ENCODE measurements around the gene DUS2.
"Not testable (repeated sequence)": the region's sequence is repeated elsewhere in the genome, so short reads cannot be mapped to it uniquely, and the experiment has no call there.

Gene DUS2

GRCh38 chr16:67999985-68000384, 23.1 kb upstream of the DUS2 start:
- Histone ChIP-seq H3K9me3 (ENCODE audit: insufficient read depth, low read depth, low read length) (no peaks in the 10 kb centered on the region), H3K4me1 (ENCODE audit: insufficient read depth, low read length) (no peaks in the 10 kb centered on the region), H3K9ac (ENCODE audit: low read depth, low read length) (no peak overlapping the region), H3K36me3 (ENCODE audit: insufficient read depth, low read length) (no peaks in the 10 kb centered on the region), H3K27ac (ENCODE audit: low read depth, low read length) (no peak overlapping the region), H3K27me3 (ENCODE audit: insufficient read depth, low read length) (no peaks in the 10 kb centered on the region), H3K4me3 (ENCODE audit: low read length) (no peak overlapping the region)
- 94% methylated on average over 2 of the region's 2 CpGs for WGBS

DNA sequence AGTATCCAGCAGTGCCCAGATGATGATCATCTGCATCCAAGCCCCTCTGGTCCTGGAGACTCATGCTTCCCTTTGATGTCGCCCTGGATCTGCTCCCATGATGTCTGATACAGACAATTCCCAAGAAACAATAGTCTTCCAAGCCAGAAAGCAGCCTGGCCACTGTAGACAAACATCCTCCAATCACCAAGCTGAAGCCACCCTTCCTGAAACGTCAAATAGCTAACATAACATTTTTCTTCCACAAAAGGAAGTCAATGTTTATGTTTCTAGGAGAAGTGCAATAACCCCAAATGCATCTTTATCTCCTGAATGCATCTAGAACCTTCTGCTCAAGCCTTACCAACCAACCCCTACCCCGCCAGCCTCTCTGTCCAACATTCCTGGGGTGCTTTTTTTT, 22.6 kb upstream of the DUS2 start:
- H3K27ac ChIP-seq (ENCODE audit: low read depth, low read length) = no peak overlapping the region

DNA sequence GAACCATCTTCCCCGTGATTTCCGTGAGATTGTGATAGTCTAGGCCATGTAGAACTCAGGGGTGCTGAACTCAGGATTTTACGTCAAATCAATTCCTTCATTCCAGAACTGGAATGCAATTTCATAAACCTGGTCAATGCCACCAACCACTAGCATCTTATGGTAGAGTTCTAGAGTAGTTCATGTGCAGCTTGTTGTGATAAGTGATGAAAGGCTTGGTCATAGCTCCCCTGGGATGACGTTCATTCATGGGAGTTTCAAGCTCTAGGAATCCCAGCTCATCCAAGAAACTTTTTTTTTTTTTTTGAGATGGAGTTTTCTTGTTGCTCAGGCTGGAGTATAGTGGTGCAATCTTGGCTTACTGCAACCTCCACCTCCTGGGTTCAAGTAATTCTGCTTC, 20.1 kb upstream of the DUS2 start:
- 92% methylated on average over 4 of the region's 4 CpGs for WGBS
- no peaks in the 10 kb centered on the region for H3K36me3 ChIP-seq (ENCODE audit: insufficient read depth, low read length)
- H3K9me3 ChIP-seq (ENCODE audit: insufficient read depth, low read depth, low read length) = no peaks in the 10 kb centered on the region
- H3K4me1 ChIP-seq (ENCODE audit: insufficient read depth, low read length) = no peaks in the 10 kb centered on the region
- no peaks in the 10 kb centered on the region for H3K27me3 ChIP-seq (ENCODE audit: insufficient read depth, low read length)
- H3K9ac ChIP-seq (ENCODE audit: low read depth, low read length) = no peak overlapping the region
- H3K27ac ChIP-seq (ENCODE audit: low read depth, low read length) = no peak overlapping the region
- H3K4me3 ChIP-seq (ENCODE audit: low read length) = no peak overlapping the region

More for the DNA sequence above, 22.6 kb upstream of the DUS2 start:
- Histone ChIP-seq H3K4me3 (ENCODE audit: low read length) (no peak overlapping the region), H3K9ac (ENCODE audit: low read depth, low read length) (no peak overlapping the region), H3K9me3 (ENCODE audit: insufficient read depth, low read depth, low read length) (no peaks in the 10 kb centered on the region), H3K4me1 (ENCODE audit: insufficient read depth, low read length) (no peaks in the 10 kb centered on the region), H3K36me3 (ENCODE audit: insufficient read depth, low read length) (no peaks in the 10 kb centered on the region), H3K27me3 (ENCODE audit: insufficient read depth, low read length) (no peaks in the 10 kb centered on the region)
- WGBS = 82% methylated on average over 3 of the region's 3 CpGs

GRCh38 chr16:68005211-68005610, 17.9 kb upstream of the DUS2 start:
- H3K27me3 ChIP-seq (ENCODE audit: insufficient read depth, low read length) = no peaks in the 10 kb centered on the region
- H3K4me3 ChIP-seq (ENCODE audit: low read length) = no peak overlapping the region
- H3K9me3 ChIP-seq (ENCODE audit: insufficient read depth, low read depth, low read length) = no peaks in the 10 kb centered on the region
- no peak overlapping the region for H3K9ac ChIP-seq (ENCODE audit: low read depth, low read length)
- no peak overlapping the region for H3K27ac ChIP-seq (ENCODE audit: low read depth, low read length)
- no peaks in the 10 kb centered on the region for H3K36me3 ChIP-seq (ENCODE audit: insufficient read depth, low read length)
- 94% methylated on average over 9 of the region's 9 CpGs for WGBS
- H3K4me1 ChIP-seq (ENCODE audit: insufficient read depth, low read length) = peaks cover 5% of the 10 kb centered on the region; the same call in 1 of the 2 replicates

- H3K27me3 ChIP-seq (ENCODE audit: insufficient read depth, low read length) = no peaks in the 10 kb centered on the region
- peak overlapping the region; percentile 9; the same call in 1 of the 2 replicates for H3K27ac ChIP-seq (ENCODE audit: low read depth, low read length)
- peaks cover 5% of the 10 kb centered on the region; the same call in 1 of the 2 replicates for H3K4me1 ChIP-seq (ENCODE audit: insufficient read depth, low read length)
- no peaks in the 10 kb centered on the region for H3K9me3 ChIP-seq (ENCODE audit: insufficient read depth, low read depth, low read length)
- no peak overlapping the region for H3K9ac ChIP-seq (ENCODE audit: low read depth, low read length)
- no peaks in the 10 kb centered on the region for H3K36me3 ChIP-seq (ENCODE audit: insufficient read depth, low read length)
- H3K4me3 ChIP-seq (ENCODE audit: low read length) = no peak overlapping the region
- WGBS = 59% methylated on average over 6 of the region's 6 CpGs
These were observed 17.2 kb upstream of the DUS2 start for GRCh38 chr16:68005786-68006286.

- H3K4me3 ChIP-seq (ENCODE audit: low read length) = no peak overlapping the region
- H3K36me3 ChIP-seq (ENCODE audit: insufficient read depth, low read length) = no peaks in the 10 kb centered on the region
- H3K27ac ChIP-seq (ENCODE audit: low read depth, low read length) = no peak overlapping the region
- H3K27me3 ChIP-seq (ENCODE audit: insufficient read depth, low read length) = no peaks in the 10 kb centered on the region
- H3K9me3 ChIP-seq (ENCODE audit: insufficient read depth, low read depth, low read length) = no peaks in the 10 kb centered on the region
- peaks cover 5% of the 10 kb centered on the region; the same call in 1 of the 2 replicates for H3K4me1 ChIP-seq (ENCODE audit: insufficient read depth, low read length)
- 67% methylated on average over 9 of the region's 9 CpGs for WGBS
- no peak overlapping the region for H3K9ac ChIP-seq (ENCODE audit: low read depth, low read length)
These were observed 13.8 kb upstream of the DUS2 start for GRCh38 chr16:68009157-68009735.

DNA sequence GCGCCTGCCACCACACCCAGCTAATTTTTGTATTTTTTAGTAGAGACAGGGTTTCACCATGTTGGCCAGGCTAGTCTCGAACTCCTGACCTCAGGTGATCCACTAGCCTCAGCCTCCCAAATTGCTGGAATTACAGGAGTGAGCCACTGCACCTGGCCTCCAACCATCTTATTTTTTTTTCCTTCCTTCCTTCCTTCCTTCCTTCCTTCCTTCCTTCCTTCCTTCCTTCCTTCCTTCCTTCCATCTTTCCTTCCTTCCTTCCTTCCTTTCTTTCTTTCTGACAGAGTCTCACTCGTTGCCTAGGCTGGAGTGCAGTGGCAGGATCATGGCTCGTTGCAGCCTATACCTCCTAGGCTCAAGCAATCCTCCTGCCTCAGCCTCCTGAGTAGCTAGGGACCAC, 13.2 kb upstream of the DUS2 start:
- H3K4me3 ChIP-seq (ENCODE audit: low read length); H3K36me3 ChIP-seq (ENCODE audit: insufficient read depth, low read length); H3K4me1 ChIP-seq (ENCODE audit: insufficient read depth, low read length); H3K27me3 ChIP-seq (ENCODE audit: insufficient read depth, low read length); H3K9me3 ChIP-seq (ENCODE audit: insufficient read depth, low read depth, low read length); H3K27ac ChIP-seq (ENCODE audit: low read depth, low read length); H3K9ac ChIP-seq (ENCODE audit: low read depth, low read length): not testable (repeated sequence)
- 92% methylated on average over 3 of the region's 4 CpGs for WGBS

- no peak overlapping the region for H3K27ac ChIP-seq (ENCODE audit: low read depth, low read length)
- H3K4me1 ChIP-seq (ENCODE audit: insufficient read depth, low read length) = peaks cover 5% of the 10 kb centered on the region; the same call in 1 of the 2 replicates
- no peak overlapping the region for H3K4me3 ChIP-seq (ENCODE audit: low read length)
- no peaks in the 10 kb centered on the region for H3K27me3 ChIP-seq (ENCODE audit: insufficient read depth, low read length)
- H3K36me3 ChIP-seq (ENCODE audit: insufficient read depth, low read length) = no peaks in the 10 kb centered on the region
- no peaks in the 10 kb centered on the region for H3K9me3 ChIP-seq (ENCODE audit: insufficient read depth, low read depth, low read length)
- 89% methylated on average over 1 of the region's 1 CpG for WGBS
- H3K9ac ChIP-seq (ENCODE audit: low read depth, low read length) = no peak overlapping the region
These were observed 9.6 kb upstream of the DUS2 start for GRCh38 chr16:68013440-68013839.

GRCh38 chr16:68015681-68016080, 7.4 kb upstream of the DUS2 start, which contains the start of gene DPEP2NB:
Gene DPEP2NB (minus strand): TSS chr16:68015911. CDS start chr16:68015770, 141 bp downstream.
- WGBS = 88% methylated on average over 5 of the region's 5 CpGs
- Histone ChIP-seq H3K9ac (ENCODE audit: low read depth, low read length) (no peak within 1 kb of the TSS), H3K9me3 (ENCODE audit: insufficient read depth, low read depth, low read length) (no peaks in the 10 kb centered on the region), H3K4me1 (ENCODE audit: insufficient read depth, low read length) (no peaks in the 10 kb centered on the region), H3K27me3 (ENCODE audit: insufficient read depth, low read length) (no peaks in the 10 kb centered on the region), H3K4me3 (ENCODE audit: low read length) (no peak within 1 kb of the TSS), H3K36me3 (ENCODE audit: insufficient read depth, low read length) (no peaks in the 10 kb centered on the region), H3K27ac (ENCODE audit: low read depth, low read length) (no peak within 1 kb of the TSS)

- H3K36me3 ChIP-seq (ENCODE audit: insufficient read depth, low read length) = peaks cover 12% of the 10 kb centered on the region
- no peak overlapping the region for H3K4me3 ChIP-seq (ENCODE audit: low read length)
- H3K9me3 ChIP-seq (ENCODE audit: insufficient read depth, low read depth, low read length) = no peaks in the 10 kb centered on the region
- 85% methylated on average over 8 of the region's 8 CpGs for WGBS
- no peaks in the 10 kb centered on the region for H3K27me3 ChIP-seq (ENCODE audit: insufficient read depth, low read length)
- H3K4me1 ChIP-seq (ENCODE audit: insufficient read depth, low read length) = peaks cover 5% of the 10 kb centered on the region; the same call in 1 of the 2 replicates
- H3K9ac ChIP-seq (ENCODE audit: low read depth, low read length) = no peak overlapping the region
- no peak overlapping the region for H3K27ac ChIP-seq (ENCODE audit: low read depth, low read length)
These were observed 3.9 kb upstream of the DUS2 start for GRCh38 chr16:68019167-68019680.

- H3K27me3 ChIP-seq (ENCODE audit: insufficient read depth, low read length) = no peaks in the 10 kb centered on the region
- peak overlapping the region; percentile 78 for H3K4me3 ChIP-seq (ENCODE audit: low read length)
- H3K4me1 ChIP-seq (ENCODE audit: insufficient read depth, low read length) = peaks cover 5% of the 10 kb centered on the region; the same call in 1 of the 2 replicates
- H3K27ac ChIP-seq (ENCODE audit: low read depth, low read length) = no peak overlapping the region
- no peak overlapping the region for H3K9ac ChIP-seq (ENCODE audit: low read depth, low read length)
- 92% methylated on average over 10 of the region's 10 CpGs for WGBS
- no peaks in the 10 kb centered on the region for H3K9me3 ChIP-seq (ENCODE audit: insufficient read depth, low read depth, low read length)
- H3K36me3 ChIP-seq (ENCODE audit: insufficient read depth, low read length) = peaks cover 24% of the 10 kb centered on the region
These were observed 1.6 kb upstream of the DUS2 start for GRCh38 chr16:68021490-68021889.
